HepG2 (cell line): Measurements from ENCODE around the gene USP7. TPM values are rescaled to one million over a fixed set of nuclear protein-coding genes. Genes with fewer than 3 reads are reported as not detected.

Experiments used
- ARID4A ChIP-seq: sonication (generic); formaldehyde crosslinking; IDR thresholded peaks from 2 replicates; pipeline ENCODE4 v1.5.0; 2020; ENCODE audit warnings: mild to moderate bottlenecking, missing genetic modification reagents, borderline replicate concordance
- CC2D1A ChIP-seq: sonication (generic); formaldehyde crosslinking; IDR thresholded peaks from 2 replicates; pipeline ENCODE4 v1.8.1; 2023; ENCODE audit warnings: mild to moderate bottlenecking, missing genetic modification reagents
- EEA1 ChIP-seq: sonication (generic); formaldehyde crosslinking; IDR thresholded peaks from 2 replicates; pipeline ENCODE4 v1.5.1; 2020; ENCODE audit warnings: mild to moderate bottlenecking, missing genetic modification reagents, borderline replicate concordance
- ETV5 ChIP-seq: IDR thresholded peaks from 2 replicates; pipeline ENCODE4 v1.6.1; 2018; ENCODE audit warnings: missing biosample characterization, missing genetic modification reagents, inconsistent platforms, borderline replicate concordance
- HMGXB4 ChIP-seq, 2 experiments: sonication (generic) in 1 of 2; formaldehyde crosslinking in 1 of 2; IDR thresholded peaks; 2 replicates each; pipeline versions ENCODE4 v1.4.0 to v1.6.1; 2018 to 2020; ENCODE audit warnings: missing genetic modification reagents in 2 of 2, borderline replicate concordance in 1 of 2, low read depth in 1 of 2, mild to moderate bottlenecking in 1 of 2, missing biosample characterization in 1 of 2
- ISX ChIP-seq: sonication (generic); formaldehyde crosslinking; conservative IDR thresholded peaks from 2 replicates; pipeline ENCODE4 v1.5.0; 2020; ENCODE audit warnings: missing genetic modification reagents
- KAT2B ChIP-seq: fragments of 150-350 bp; IDR thresholded peaks from 2 replicates; pipeline ENCODE4 v1.6.1; 2014; ENCODE audit warnings: low read depth, low read length, borderline replicate concordance
- MATR3 ChIP-seq: sonication (generic); formaldehyde crosslinking; IDR thresholded peaks from 2 replicates; pipeline ENCODE4 v1.4.0; 2020; ENCODE audit warnings: missing genetic modification reagents
- PAF1 ChIP-seq: IDR thresholded peaks from 2 replicates; pipeline ENCODE4 v1.6.1; 2016; ENCODE audit warnings: missing genetic modification reagents, missing compliant biosample characterization
- RFX1 ChIP-seq: fragments of 450-650 bp; IDR thresholded peaks from 2 replicates; pipeline ENCODE4 v1.6.1; 2017
- TBL1XR1 ChIP-seq: fragments of 150-350 bp; IDR thresholded peaks from 2 replicates; pipeline ENCODE4 v1.6.1; 2014; ENCODE audit warnings: borderline replicate concordance, low read length; ENCODE audit not compliant: partially characterized antibody
- ZFY ChIP-seq: sonication (generic); formaldehyde crosslinking; IDR thresholded peaks from 2 replicates; pipeline ENCODE4 v1.4.0; 2020; ENCODE audit warnings: missing genetic modification reagents
- ZNF101 ChIP-seq: sonication (generic); formaldehyde crosslinking; IDR thresholded peaks from 2 replicates; pipeline ENCODE4 v1.4.0; 2020; ENCODE audit warnings: mild to moderate bottlenecking, low read depth, missing genetic modification reagents, borderline replicate concordance
- ZNF546 ChIP-seq: sonication (generic); formaldehyde crosslinking; conservative IDR thresholded peaks from 2 replicates; pipeline ENCODE4 v1.8.1; 2023; ENCODE audit warnings: mild to moderate bottlenecking, missing genetic modification reagents
- ZNF552 ChIP-seq: sonication (generic); formaldehyde crosslinking; IDR thresholded peaks from 2 replicates; pipeline ENCODE4 v1.9.0; 2022; ENCODE audit warnings: missing genetic modification reagents, mild to moderate bottlenecking, borderline replicate concordance
- ZNF775 ChIP-seq: sonication (generic); formaldehyde crosslinking; IDR thresholded peaks from 2 replicates; pipeline ENCODE4 v1.4.0; 2020; ENCODE audit warnings: missing genetic modification reagents, mild to moderate bottlenecking, moderate library complexity, borderline replicate concordance
- ZNF879 ChIP-seq: sonication (generic); formaldehyde crosslinking; IDR thresholded peaks from 2 replicates; pipeline ENCODE4 v1.8.1; 2023; ENCODE audit warnings: missing genetic modification reagents
- polyA plus RNA-seq, 8 experiments: library from polyadenylated mRNA; depleted of rRNA in 3 of 8; stranded (reverse) in 7 of 8; unstranded in 1 of 8; fragments of >200 nt; fragmentation: Illumina TruSeq in 4 of 8; extraction: Trizol in 4 of 8; gene quantifications; 2 replicates each; pipeline versions ENCODE4 v1.2.1 to v1.2.3, GENCODE V29; 2011 to 2016; ENCODE audit warnings: low read depth in 4 of 8, missing spikeins in 1 of 8, mixed read lengths in 1 of 8; ENCODE audit not compliant: insufficient read depth in 1 of 8
- total RNA-seq, 5 experiments: library from RNA; depleted of rRNA; stranded (reverse); fragments of >200 nt; fragmentation: Illumina TruSeq; extraction: Trizol; gene quantifications; 2 replicates each; pipeline ENCODE4 v1.2.3, GENCODE V29; 2016; ENCODE audit warnings: low read depth in 1 of 5
- TF ChIP-seq, protein P1 (sequence below): sonication (generic); formaldehyde crosslinking; IDR thresholded peaks from 2 replicates; pipeline ENCODE4 v1.5.0; 2020; ENCODE audit warnings: missing genetic modification reagents
- TF ChIP-seq, protein P2 (sequence below): IDR thresholded peaks from 2 replicates; pipeline ENCODE4 v1.6.1; 2016; ENCODE audit warnings: mild to moderate bottlenecking, missing biosample characterization, missing genetic modification reagents
- TF ChIP-seq, protein P3 (sequence below): sonication (generic); formaldehyde crosslinking; IDR thresholded peaks from 2 replicates; pipeline ENCODE4 v1.5.1; 2020; ENCODE audit warnings: missing genetic modification reagents, mild to moderate bottlenecking, borderline replicate concordance

Gene USP7
- total and polyA plus RNA-seq, 2 of the 13 experiments (the other 11 are each of a cell fraction or from before 2014, with no cell fraction given) = 52.5 to 173 TPM

- TF ChIP-seq, protein P1, sequence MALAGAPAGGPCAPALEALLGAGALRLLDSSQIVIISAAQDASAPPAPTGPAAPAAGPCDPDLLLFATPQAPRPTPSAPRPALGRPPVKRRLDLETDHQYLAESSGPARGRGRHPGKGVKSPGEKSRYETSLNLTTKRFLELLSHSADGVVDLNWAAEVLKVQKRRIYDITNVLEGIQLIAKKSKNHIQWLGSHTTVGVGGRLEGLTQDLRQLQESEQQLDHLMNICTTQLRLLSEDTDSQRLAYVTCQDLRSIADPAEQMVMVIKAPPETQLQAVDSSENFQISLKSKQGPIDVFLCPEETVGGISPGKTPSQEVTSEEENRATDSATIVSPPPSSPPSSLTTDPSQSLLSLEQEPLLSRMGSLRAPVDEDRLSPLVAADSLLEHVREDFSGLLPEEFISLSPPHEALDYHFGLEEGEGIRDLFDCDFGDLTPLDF (CRISPR knock-in tag) = peak; percentile 58; the same call in 1 of the 2 replicates
- no peak for TF ChIP-seq ISX (CRISPR knock-in tag)
- no peak for TF ChIP-seq MATR3 (CRISPR knock-in tag)
- peak; percentile 60; the same call in 1 of the 2 replicates for TF ChIP-seq ARID4A (CRISPR knock-in tag)
- TF ChIP-seq ZFY (CRISPR knock-in tag) = peak; percentile 55; the same call in 1 of the 2 replicates
- peak; percentile 66; the same call in 1 of the 2 replicates for TF ChIP-seq ETV5
- TF ChIP-seq, protein P2, sequence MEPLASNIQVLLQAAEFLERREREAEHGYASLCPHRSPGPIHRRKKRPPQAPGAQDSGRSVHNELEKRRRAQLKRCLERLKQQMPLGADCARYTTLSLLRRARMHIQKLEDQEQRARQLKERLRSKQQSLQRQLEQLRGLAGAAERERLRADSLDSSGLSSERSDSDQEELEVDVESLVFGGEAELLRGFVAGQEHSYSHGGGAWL (CRISPR knock-in tag) = no peak; the same call in 1 of the 2 replicates
- no peak for TF ChIP-seq ZNF775 (CRISPR knock-in tag)
- TF ChIP-seq, protein P3, sequence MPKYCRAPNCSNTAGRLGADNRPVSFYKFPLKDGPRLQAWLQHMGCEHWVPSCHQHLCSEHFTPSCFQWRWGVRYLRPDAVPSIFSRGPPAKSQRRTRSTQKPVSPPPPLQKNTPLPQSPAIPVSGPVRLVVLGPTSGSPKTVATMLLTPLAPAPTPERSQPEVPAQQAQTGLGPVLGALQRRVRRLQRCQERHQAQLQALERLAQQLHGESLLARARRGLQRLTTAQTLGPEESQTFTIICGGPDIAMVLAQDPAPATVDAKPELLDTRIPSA (CRISPR knock-in tag) = no peak
- no peak; the same call in 1 of the 2 replicates for TF ChIP-seq ZNF546 (CRISPR knock-in tag)
- no peak for TF ChIP-seq PAF1
- no peak for TF ChIP-seq ZNF101 (CRISPR knock-in tag)
- TF ChIP-seq EEA1 (CRISPR knock-in tag) = no peak
- TF ChIP-seq RFX1 = no peak
- TF ChIP-seq ZNF879 (CRISPR knock-in tag) = no peak
- TF ChIP-seq CC2D1A = no peak
- TF ChIP-seq KAT2B = no peak
- TF ChIP-seq HMGXB4 (CRISPR knock-in tag; IDR thresholded peaks at IDR 0.05; ENCODE audit: borderline replicate concordance in 1 of 2, low read depth in 1 of 2) = 0 out of 4 replicates have a peak, but pooled peaks of 1 of the 2 experiments have one; percentile 44
- no peak; the same call in 1 of the 2 replicates for TF ChIP-seq ZNF552 (CRISPR knock-in tag)
- TF ChIP-seq TBL1XR1 = no peak
Observed at GRCh38 chr16:8989099-8989878, 25.6 kb upstream of the USP7 start (continued).
